HepG2 (cell line): ENCODE results near the gene KIAA0930. TPM values are rescaled to one million over a fixed set of nuclear protein-coding genes. Genes with fewer than 3 reads are reported as not detected.
A peak's percentile ranks its signal among the peaks of the same experiment; 100 is the strongest.

Experiments
- ARID2 ChIP-seq: sonication (generic); formaldehyde crosslinking; IDR thresholded peaks from 2 replicates; pipeline ENCODE4 v1.8.1; 2022; ENCODE audit warnings: mild to moderate bottlenecking, missing genetic modification reagents, borderline replicate concordance
- BCL6 ChIP-seq: IDR thresholded peaks from 2 replicates; pipeline ENCODE4 v1.6.1; 2016; ENCODE audit warnings: missing genetic modification reagents, missing compliant biosample characterization
- CENPT ChIP-seq: sonication (generic); formaldehyde crosslinking; IDR thresholded peaks from 2 replicates; pipeline ENCODE4 v1.8.0; 2022; ENCODE audit warnings: low read depth, mild to moderate bottlenecking, moderate library complexity, missing genetic modification reagents
- CTCF ChIP-seq: sonication (generic); formaldehyde crosslinking; IDR thresholded peaks from 2 replicates; pipeline ENCODE4 v1.5.0; 2020; ENCODE audit warnings: mild to moderate bottlenecking, missing genetic modification reagents, moderate library complexity
- ETV6 ChIP-seq: sonication (generic); formaldehyde crosslinking; conservative IDR thresholded peaks from 2 replicates; pipeline ENCODE4 v1.4.0; 2020; ENCODE audit warnings: missing genetic modification reagents
- GABPB1 ChIP-seq: IDR thresholded peaks from 2 replicates; pipeline ENCODE4 v1.6.1; 2016; ENCODE audit warnings: mild to moderate bottlenecking, missing genetic modification reagents, moderate library complexity, missing compliant biosample characterization
- HES4 ChIP-seq: sonication (generic); formaldehyde crosslinking; IDR thresholded peaks from 2 replicates; pipeline ENCODE4 v1.9.0; 2021; ENCODE audit warnings: mild to moderate bottlenecking, missing genetic modification reagents, borderline replicate concordance
- HNRNPH1 ChIP-seq: fragments of 200-400 bp; formaldehyde crosslinking; optimal IDR thresholded peaks from 2 replicates; pipeline ENCODE3; 2017; ENCODE audit warnings: mild to moderate bottlenecking, low read depth, low read length
- HNRNPK ChIP-seq: fragments of 200-400 bp; formaldehyde crosslinking; IDR thresholded peaks from 2 replicates; pipeline ENCODE4 v1.6.1; 2018; ENCODE audit warnings: low read length, low read depth, moderate library complexity, mild to moderate bottlenecking; ENCODE audit not compliant: poor library complexity, severe bottlenecking
- MED8 ChIP-seq: sonication (generic); formaldehyde crosslinking; IDR thresholded peaks from 2 replicates; pipeline ENCODE4 v1.8.1; 2023; ENCODE audit warnings: mild to moderate bottlenecking, missing genetic modification reagents; ENCODE audit not compliant: insufficient replicate concordance
- NAIF1 ChIP-seq: sonication (generic); formaldehyde crosslinking; IDR thresholded peaks from 2 replicates; pipeline ENCODE4 v1.5.0; 2020; ENCODE audit warnings: mild to moderate bottlenecking, missing genetic modification reagents, borderline replicate concordance
- NR2C2 ChIP-seq: sonication (generic); formaldehyde crosslinking; IDR thresholded peaks from 2 replicates; pipeline ENCODE4 v1.4.0; 2020; ENCODE audit warnings: missing genetic modification reagents, mild to moderate bottlenecking, moderate library complexity, borderline replicate concordance
- PRPF4 ChIP-seq: fragments of 200-400 bp; formaldehyde crosslinking; IDR thresholded peaks from 2 replicates; pipeline ENCODE4 v1.6.1; 2016; ENCODE audit warnings: low read length, low read depth; ENCODE audit not compliant: poor library complexity, severe bottlenecking
- SMYD3 ChIP-seq: sonication (generic); formaldehyde crosslinking; IDR thresholded peaks from 2 replicates; pipeline ENCODE4 v1.8.1; 2023; ENCODE audit warnings: mild to moderate bottlenecking, missing genetic modification reagents
- SRSF9 ChIP-seq: fragments of 200-400 bp; formaldehyde crosslinking; IDR thresholded peaks from 2 replicates; pipeline ENCODE4 v1.6.1; 2018; ENCODE audit warnings: borderline replicate concordance, mild to moderate bottlenecking, low read depth, low read length; ENCODE audit not compliant: insufficient read depth, poor library complexity, severe bottlenecking
- ZBTB21 ChIP-seq: sonication (generic); formaldehyde crosslinking; IDR thresholded peaks from 2 replicates; pipeline ENCODE4 v1.4.0; 2020; ENCODE audit warnings: missing genetic modification reagents
- ZNF10 ChIP-seq: sonication (generic); formaldehyde crosslinking; IDR thresholded peaks from 2 replicates; pipeline ENCODE4 v1.4.0; 2020; ENCODE audit warnings: mild to moderate bottlenecking, low read depth, missing genetic modification reagents, borderline replicate concordance
- ZNF232 ChIP-seq: sonication (generic); formaldehyde crosslinking; IDR thresholded peaks from 2 replicates; pipeline ENCODE4 v1.4.0; 2020; ENCODE audit warnings: missing genetic modification reagents, borderline replicate concordance
- ZNF331 ChIP-seq: sonication (generic); formaldehyde crosslinking; IDR thresholded peaks from 2 replicates; pipeline ENCODE4 v1.4.0; 2020; ENCODE audit warnings: missing genetic modification reagents
- ZNF619 ChIP-seq: sonication (generic); formaldehyde crosslinking; IDR thresholded peaks from 2 replicates; pipeline ENCODE4 v1.4.0; 2020; ENCODE audit warnings: mild to moderate bottlenecking, missing genetic modification reagents
- ZNF639 ChIP-seq: conservative IDR thresholded peaks from 2 replicates; pipeline ENCODE4 v1.6.1; 2018; ENCODE audit warnings: missing genetic modification reagents
- ZNF660 ChIP-seq: sonication (generic); formaldehyde crosslinking; IDR thresholded peaks from 2 replicates; pipeline ENCODE4 v1.5.1; 2020; ENCODE audit warnings: mild to moderate bottlenecking, low read depth, missing genetic modification reagents, borderline replicate concordance
- polyA plus RNA-seq, 8 experiments: library from polyadenylated mRNA; depleted of rRNA in 3 of 8; stranded (reverse) in 7 of 8; unstranded in 1 of 8; fragments of >200 nt; fragmentation: Illumina TruSeq in 4 of 8; extraction: Trizol in 4 of 8; gene quantifications; 2 replicates each; pipeline versions ENCODE4 v1.2.1 to v1.2.3, GENCODE V29; 2011 to 2016; ENCODE audit warnings: low read depth in 4 of 8, missing spikeins in 1 of 8, mixed read lengths in 1 of 8; ENCODE audit not compliant: insufficient read depth in 1 of 8
- total RNA-seq, 5 experiments: library from RNA; depleted of rRNA; stranded (reverse); fragments of >200 nt; fragmentation: Illumina TruSeq; extraction: Trizol; gene quantifications; 2 replicates each; pipeline ENCODE4 v1.2.3, GENCODE V29; 2016; ENCODE audit warnings: low read depth in 1 of 5
- TF ChIP-seq, protein P1 (sequence below): sonication (generic); formaldehyde crosslinking; IDR thresholded peaks from 2 replicates; pipeline ENCODE4 v1.8.0; 2022; ENCODE audit warnings: missing genetic modification reagents, low read depth, mild to moderate bottlenecking, borderline replicate concordance

Gene KIAA0930
- total and polyA plus RNA-seq, 2 of the 13 experiments (the other 11 are each of a cell fraction or from before 2014, with no cell fraction given): 27.0 to 38.2 TPM

- TF ChIP-seq NR2C2 (CRISPR knock-in tag) (peak; percentile 73), BCL6 (CRISPR knock-in tag) (peak; percentile 78; the same call in 1 of the 2 replicates), PRPF4 (no peak), GABPB1 (CRISPR knock-in tag) (peak; percentile 33; the same call in 1 of the 2 replicates), ZNF639 (CRISPR knock-in tag) (0 out of 2 replicates have a peak, but pooled peaks have one; percentile 36), MED8 (CRISPR knock-in tag) (peak; percentile 95), ZNF660 (CRISPR knock-in tag) (no peak), ZBTB21 (CRISPR knock-in tag) (no peak), NAIF1 (no peak), CTCF (CRISPR knock-in tag) (no peak; the same call in 1 of the 2 replicates), ZNF232 (no peak), ARID2 (no peak), ZNF10 (CRISPR knock-in tag) (no peak), ETV6 (CRISPR knock-in tag) (0 out of 2 replicates have a peak, but pooled peaks have one; percentile 1), CENPT (no peak), SRSF9 (no peak), HES4 (CRISPR knock-in tag) (no peak), ZNF331 (CRISPR knock-in tag) (peak; percentile 87), ZNF619 (CRISPR knock-in tag) (no peak), SMYD3 (CRISPR knock-in tag) (peak; percentile 54; the same call in 1 of the 2 replicates), HNRNPH1 (no peak), HNRNPK (no peak)
- TF ChIP-seq, protein P1, sequence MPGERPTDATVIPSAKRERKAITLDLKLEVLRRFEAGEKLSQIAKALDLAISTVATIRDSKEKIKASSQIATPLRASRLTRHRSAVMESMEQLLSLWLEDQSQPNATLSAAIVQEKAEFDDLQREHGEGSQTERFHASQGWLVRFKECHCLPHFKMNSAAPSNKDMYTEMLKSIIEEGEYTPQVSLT (CRISPR knock-in tag): no peak
Observed at GRCh38 chr22:45273452-45274075, 32.9 kb upstream of the KIAA0930 start (continued).
